ENCODE data around the gene POLD1.

POLD1 gene

DNA sequence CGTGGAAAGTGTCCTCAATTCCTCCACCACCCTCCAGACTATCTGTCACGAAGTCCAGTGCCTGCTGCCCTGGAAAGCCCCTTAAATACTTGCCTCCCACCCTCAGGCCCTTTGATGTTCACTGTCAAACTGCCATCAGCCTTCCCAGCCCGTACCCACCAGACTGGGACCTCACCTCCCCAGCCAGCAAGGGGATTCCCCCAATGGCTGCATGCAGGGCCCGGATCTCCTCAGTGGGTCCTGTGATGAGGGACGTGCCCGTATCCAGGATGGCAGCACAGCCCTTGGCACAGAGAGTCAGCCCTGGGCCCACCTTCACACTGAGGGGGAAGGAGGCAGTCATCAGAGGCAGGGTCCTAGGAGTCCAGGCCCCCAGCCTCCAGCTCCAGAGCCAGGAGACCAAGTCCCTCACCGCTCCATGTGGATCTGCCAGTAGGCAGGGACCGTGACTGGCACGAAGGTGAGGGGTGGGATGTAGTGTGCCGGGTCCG is 24.8 kb upstream of the POLD1 start:
- FAIRE-seq: no peak
- TF ChIP-seq, protein P1, sequence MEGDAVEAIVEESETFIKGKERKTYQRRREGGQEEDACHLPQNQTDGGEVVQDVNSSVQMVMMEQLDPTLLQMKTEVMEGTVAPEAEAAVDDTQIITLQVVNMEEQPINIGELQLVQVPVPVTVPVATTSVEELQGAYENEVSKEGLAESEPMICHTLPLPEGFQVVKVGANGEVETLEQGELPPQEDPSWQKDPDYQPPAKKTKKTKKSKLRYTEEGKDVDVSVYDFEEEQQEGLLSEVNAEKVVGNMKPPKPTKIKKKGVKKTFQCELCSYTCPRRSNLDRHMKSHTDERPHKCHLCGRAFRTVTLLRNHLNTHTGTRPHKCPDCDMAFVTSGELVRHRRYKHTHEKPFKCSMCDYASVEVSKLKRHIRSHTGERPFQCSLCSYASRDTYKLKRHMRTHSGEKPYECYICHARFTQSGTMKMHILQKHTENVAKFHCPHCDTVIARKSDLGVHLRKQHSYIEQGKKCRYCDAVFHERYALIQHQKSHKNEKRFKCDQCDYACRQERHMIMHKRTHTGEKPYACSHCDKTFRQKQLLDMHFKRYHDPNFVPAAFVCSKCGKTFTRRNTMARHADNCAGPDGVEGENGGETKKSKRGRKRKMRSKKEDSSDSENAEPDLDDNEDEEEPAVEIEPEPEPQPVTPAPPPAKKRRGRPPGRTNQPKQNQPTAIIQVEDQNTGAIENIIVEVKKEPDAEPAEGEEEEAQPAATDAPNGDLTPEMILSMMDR (IDR thresholded peaks at IDR 0.05; ENCODE audit: insufficient read depth, missing control alignments): no peak
- DNase-seq (ENCODE audit: insufficient read length, low spot score): no peak

DNA sequence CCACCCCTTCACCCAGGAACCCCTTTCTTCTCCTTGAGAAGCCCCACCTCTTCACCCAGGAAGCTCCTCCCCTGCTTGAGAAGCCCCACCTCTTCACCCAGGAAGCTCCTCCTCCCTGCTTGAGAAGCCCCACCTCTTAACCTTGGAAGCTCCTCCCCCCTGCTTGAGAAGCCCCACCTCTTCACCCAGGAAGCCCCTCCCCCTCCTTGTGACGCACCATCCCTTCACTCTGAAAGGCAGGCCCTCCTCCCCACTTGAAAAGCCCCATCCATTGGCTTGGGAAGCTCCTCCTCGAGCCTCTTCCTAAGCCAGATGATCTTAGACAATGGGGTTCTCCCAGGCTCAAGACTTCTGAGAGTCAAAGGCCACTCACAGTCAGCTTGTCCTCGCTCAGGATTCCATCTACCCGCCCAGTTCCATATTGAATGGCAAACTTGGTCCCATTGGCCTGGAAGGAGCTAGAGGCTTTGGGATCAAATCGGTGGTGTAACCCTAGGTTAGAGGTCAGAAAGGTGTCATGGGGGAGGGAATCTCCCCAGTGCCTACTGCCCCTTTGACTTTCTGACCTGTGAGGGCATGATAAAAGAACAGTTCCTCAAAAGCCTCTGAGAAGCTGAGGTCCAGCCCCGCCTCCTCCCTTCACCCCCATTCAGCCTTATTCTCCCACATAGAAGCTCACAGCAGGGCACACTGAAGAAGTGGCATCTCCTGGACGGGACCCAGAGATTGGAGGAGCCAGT is 22.7 kb upstream of the POLD1 start:
- DNase-seq (ENCODE audit: insufficient read length, low spot score) (no peak), FAIRE-seq (no peak)
- TF ChIP-seq, protein P1 (IDR thresholded peaks at IDR 0.05; ENCODE audit: insufficient read depth, missing control alignments): no peak

DNA sequence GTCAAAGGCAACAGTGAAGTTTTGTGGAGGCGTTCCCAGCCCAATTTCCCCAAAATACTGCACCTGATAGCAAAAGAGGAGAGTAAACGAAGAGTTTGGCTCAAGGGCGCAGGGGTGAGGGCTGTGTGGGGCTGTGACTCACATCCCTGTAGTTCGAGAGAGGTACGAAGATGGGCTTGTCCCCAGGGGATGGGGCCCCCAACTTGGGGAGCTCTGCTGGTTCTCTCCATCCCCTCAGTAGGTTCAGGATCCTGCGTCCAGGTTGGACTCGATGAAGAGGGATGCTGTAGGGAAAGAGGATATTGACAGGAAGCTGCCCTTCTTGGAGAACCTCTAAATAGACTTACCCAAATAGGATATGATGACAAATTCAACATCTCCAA is 22.1 kb upstream of the POLD1 start:
- FAIRE-seq: no peak
- DNase-seq (ENCODE audit: insufficient read length, low spot score): no peak
- TF ChIP-seq, protein P1 (IDR thresholded peaks at IDR 0.05; ENCODE audit: insufficient read depth, missing control alignments): no peak

DNA sequence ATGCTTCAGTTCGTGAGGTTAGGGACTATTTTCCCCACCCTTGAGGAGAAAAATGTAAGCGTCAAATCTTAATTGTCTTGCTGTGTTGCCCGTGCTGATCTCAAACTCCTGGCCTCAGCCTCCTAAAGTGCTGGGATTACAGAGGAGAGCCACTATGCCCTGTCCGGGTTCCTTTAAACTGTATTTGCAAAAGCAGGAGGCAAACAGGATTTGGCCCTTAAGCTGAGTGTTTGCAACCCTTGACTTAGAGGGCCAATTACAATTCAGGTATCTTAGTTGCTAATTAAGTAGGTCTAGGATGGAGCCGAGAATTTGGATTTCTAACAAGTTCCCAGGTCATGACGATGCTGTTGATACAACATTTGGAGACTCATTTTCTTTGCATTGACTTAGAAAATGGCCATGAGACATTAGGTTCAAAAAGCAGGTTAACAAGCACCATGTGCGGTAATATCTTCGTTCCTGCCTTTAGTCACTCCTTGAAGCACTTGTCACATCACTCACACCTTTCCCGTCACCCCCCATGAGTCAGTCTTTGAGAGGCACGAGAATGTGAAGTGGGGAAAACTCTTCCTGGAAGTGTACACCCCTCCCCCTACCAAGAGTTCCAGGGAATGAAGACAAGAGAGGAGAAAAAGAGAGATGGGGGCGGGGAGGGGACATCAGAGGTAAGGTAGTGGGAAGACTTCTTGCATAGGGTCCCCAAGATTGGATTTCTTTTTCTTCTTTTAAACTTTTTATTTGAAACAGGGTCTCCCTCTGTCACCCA is 21.3 kb upstream of the POLD1 start:
- no peak for DNase-seq (ENCODE audit: insufficient read length, low spot score)
- TF ChIP-seq, protein P1 (IDR thresholded peaks at IDR 0.05; ENCODE audit: insufficient read depth, missing control alignments): no peak
- no peak for FAIRE-seq

DNA sequence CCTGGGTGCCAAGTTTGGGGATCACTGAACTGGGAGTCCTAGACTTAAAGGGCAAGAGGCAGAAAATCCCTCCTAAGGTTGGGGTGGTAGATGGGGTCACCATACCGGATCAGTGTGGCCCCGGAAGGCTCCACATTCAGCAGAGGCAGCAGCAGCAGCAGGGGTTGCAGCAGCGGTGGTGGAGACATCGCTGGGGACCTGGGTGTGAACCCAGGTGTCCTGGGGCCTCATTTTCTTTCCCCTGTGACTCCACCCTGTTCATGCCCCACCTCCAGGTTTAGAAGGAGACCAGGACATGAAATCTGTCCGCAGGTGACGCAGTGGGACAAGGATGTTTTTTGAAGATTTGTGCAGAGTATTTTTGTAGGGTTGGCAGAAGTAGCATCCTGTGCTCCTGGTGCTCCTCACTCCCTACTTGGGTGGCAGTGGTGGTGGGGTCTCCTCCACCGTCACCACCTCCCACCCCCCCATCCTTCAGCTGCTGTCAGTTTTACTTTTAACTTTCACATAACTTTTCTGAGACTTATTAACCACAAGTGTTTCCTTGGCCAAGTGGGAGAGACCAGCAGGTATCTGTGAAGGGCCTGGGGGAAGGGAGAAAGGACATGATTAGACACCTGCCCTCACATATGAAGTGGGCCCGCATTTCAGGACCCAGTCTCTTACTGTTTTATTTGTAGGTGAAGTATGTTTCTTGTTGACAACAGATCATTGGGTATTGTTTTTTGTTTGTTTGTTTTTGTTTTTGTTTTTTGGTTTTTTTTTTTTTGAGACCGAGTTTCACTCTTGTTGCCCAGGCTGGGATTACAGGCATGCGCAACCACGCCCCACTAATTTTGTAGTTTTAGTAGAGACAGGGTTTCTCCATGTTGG is 18.5 kb upstream of the POLD1 start, which contains the start of gene NAPSA:
Gene NAPSA, minus strand, starts transcription at position 206 of the 873 bp plus-strand sequence. Its CDS starts 18 bp downstream, at position 188.
- DNase-seq (ENCODE audit: insufficient read length, low spot score) (no peak), FAIRE-seq (no peak)
- TF ChIP-seq, protein P1 (IDR thresholded peaks at IDR 0.05; ENCODE audit: insufficient read depth, missing control alignments): no peak

DNA sequence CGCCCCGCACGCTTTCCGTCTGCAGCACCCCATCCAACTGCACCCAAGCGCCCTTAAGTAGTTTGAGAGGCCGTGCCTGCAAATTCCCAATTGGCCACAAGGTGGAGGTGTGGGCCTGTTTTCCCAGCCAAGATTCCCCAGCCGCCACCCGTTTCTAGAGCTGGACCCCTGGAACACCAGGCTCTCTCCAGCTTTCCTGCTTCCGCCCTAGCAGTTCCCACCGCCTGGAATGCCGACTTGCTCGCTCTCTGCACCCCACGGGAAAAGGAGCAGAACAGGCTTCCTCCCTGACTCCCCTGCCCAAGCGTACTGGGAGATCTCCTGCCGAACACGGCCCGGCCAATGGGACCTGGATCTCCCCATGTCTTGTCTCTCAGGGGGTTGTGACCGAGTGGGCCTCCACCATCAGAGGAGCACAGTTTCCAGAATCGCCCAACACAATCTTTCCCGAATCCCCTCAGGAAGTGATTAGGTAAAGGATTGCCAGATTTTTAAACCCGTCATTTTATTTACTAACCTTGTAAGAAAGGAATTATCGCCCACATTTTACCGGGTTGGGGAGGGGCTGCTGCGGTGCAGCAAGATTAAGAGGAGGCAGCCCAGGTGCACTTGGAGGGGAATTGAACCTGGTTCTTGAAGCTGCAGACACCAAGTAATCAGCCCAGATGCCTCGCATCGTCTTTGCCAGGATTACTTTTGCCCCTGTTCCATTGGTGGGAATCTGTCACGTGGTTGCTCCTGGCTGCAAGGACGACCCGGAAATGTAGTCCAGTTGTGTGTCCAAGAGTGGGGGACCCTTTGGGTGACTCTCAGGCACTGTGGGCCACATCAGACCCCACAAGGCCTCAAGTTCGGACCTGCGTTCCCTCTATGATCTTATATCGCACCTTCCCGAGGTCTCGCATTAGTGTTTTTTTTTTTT is 15.2 kb upstream of the POLD1 start:
- FAIRE-seq: no peak
- TF ChIP-seq, protein P1 (IDR thresholded peaks at IDR 0.05; ENCODE audit: insufficient read depth, missing control alignments): peak; percentile 81
- peak; percentile 77 for DNase-seq (ENCODE audit: insufficient read length, low spot score)

All from D721Med (cell line).